NCI-H187 (cell line): ENCODE data around the gene C9orf50.
"Not testable (repeated sequence)": the region's sequence is repeated elsewhere in the genome, so short reads cannot be mapped to it uniquely, and the experiment has no call there.

Experiments used
- DNase-seq, 2 experiments: peaks; one replicate each; lab custom pipeline; 2025; lab: John Stamatoyannopoulos, UW

The C9orf50 gene

DNA sequence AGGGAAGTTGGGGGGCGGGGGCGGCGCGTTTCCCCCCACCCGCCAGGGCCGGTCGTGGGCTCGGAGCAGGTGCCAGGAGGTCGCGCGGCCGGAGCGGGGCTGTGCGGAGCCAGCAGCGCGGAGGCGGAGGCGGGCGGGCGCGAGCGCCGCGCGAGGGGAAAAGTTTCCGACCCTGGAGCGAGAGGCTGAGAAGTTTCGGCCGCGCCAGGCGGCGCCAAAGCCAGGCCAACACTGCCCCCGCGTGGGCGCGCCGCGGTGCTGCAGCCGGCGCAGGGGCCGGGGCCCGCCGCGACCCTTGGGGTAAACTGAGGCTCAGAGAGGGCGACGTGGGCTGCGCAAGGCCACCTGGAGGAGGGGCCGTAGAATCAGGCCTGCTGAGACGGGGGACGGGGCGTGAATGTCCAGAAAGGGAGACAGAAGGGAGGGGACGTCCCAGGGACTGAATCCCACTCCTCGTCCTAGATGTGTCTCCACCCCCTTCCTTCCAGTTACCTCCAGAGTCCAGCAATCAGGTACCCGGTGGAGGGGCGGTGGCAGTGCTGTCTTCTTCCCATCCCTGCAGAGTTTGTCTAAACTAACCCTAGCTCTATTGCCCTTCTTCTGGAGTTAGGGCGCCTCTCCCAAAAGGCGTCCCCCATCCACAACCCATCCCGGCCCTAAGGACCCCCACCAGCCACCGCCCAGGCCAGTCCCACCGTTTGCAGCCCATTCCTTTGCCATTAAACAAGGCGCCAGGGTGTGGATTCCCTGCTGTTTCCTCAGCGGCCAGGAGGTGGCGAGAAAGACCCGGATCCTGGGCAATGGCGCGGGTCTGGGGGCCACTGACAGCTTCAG, 10.2 kb downstream of the C9orf50 start:
- DNase-seq: no peak

- no peak for DNase-seq
Observed at GRCh38 chr9:129610213-129610472, 10.8 kb downstream of the C9orf50 start.

DNA sequence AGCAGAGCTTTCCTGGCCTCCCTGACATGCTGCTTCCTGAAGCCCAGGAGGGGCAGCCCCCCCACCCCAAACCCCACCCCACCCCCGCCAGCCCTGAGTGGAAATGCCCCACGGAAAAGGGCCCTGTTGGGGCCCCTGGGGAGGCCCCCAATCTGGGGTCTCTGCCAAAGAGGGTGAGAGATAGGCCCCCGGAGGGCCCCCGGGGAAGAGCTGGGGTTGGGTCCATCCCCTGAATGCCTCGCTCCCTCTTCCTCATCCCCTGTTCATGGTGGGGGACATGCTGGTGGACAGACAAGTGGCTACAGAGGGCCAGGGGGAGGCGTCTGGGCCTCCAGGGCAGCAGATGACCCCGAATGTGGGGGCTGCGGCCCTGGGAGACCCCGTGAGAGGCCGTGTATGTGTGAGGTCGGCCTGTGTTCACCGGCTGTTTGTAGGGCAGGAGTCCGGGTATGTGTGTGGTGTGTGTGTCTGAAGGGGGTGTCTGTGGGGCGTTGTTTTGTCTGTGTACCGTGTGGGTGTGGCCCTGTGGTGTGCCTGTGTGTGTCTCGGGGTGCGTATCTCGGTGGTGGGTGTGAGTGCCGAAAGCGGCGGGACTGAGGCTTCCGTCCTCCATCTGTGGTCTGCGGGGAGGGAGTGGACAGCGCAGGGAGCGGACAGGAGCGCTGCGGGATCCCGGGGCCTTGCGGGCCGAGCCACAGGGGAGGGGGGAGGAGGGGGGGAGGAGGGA, 11.3 kb downstream of the C9orf50 start:
- DNase-seq: no peak

DNA sequence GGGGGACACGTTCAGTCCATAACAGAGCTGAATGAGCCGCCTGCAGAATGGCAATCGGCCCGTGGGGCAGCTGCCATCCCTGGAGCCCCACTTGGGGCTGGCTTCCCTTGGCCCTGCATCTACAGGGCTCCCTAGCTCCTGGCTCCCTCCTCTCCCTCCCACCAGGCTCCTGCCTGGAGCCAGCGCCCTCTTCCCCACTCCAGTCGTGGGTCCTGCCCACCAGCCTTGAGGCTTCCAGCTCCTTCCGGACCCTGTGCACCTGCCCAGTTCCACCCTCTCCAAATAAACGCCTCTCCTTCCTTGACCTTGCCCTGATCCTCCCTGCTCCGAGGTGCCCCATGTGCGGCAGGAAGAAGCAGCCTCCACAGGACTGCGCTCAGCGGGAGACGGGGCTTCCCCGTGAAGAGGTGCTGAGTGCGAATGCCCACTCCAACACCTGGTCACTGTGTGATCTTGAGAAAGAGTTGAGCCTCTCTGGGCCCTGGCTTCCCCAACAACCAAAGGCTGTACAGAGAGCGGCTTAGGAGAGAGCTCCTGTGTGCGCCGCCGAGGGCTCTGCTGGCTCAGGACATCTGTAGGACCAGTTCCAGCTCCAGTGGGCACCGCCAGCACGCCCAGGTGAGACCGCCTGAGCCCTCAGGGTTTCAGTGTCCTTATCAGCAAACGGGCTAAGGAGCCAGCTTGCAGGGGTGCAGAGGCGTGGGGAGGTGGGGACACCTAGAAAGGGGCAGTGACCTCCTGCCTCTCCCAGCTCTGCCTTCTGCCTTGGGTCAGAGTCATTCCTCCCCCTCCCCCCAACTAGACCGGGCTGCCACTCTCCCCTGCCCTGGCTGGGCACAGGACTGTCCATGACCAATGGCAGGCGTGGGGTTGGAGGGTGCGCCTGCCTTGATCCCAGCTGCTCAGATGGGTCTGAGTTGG, 12.1 kb downstream of the C9orf50 start:
- DNase-seq: no peak

DNA sequence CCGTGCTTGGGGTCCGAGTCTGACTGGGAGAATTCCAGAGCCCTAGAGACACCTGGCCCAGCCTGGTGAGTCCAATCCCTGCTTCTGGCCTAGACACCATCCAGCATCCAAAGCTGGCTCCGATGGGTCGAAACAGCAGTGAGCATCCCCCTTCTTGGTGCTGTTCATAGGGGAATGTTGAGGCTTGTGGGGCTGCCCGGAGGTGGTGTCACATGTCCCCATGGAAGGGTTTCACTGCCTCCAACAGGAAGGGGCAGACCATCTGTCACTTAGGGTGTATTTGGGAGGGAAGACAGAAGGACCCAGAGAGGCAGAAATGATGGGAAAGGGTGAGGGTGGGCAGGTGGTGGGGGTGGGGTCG, 13.9 kb downstream of the C9orf50 start:
- DNase-seq: no peak

DNA sequence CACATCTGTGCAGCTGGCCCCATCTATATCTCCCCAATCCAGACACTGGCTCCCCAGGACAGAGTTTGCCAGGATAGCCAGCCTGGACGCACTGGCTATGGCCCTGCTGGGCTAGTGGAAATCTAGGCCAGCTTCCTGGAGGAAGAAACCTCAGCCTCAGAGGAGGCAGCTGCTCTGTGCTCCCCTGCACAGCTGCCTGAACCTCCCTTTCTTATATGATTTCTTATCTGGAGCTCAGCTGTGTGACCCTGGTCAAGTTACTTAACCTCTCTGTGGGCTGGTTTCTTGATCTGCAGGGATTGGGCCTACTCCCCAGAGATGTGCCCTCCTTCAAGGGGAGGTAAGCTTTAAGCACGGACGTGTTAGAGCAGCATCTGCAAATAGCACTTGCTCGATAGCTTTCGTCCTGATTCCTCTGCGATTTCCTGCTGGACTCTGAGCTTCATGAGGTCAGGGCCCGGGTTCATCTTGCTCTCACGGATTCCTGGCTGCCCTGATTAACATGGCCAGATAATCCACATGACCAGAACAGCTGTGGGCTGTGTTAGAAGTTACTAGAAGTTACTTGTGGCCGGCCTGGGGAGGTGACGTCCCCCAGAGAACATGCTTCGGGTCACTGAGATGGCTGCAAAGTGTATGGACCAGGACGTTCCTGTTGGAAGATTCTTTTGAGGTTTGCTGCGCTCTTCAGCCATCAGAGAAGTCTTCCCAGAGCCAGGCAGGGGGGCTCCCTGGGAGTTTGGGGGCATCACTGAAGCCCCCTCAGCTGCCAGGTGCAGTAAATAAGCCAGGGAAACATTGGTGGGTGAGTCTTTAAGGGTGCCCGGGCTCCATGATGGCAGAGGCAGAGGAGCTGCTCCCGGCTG, 14.5 kb downstream of the C9orf50 start:
- no peak for DNase-seq

- DNase-seq: no peak
Observed at GRCh38 chr9:129604766-129605163, 16.1 kb downstream of the C9orf50 start.

- DNase-seq: no peak
Observed at GRCh38 chr9:129604056-129604765, 16.7 kb downstream of the C9orf50 start.

DNA sequence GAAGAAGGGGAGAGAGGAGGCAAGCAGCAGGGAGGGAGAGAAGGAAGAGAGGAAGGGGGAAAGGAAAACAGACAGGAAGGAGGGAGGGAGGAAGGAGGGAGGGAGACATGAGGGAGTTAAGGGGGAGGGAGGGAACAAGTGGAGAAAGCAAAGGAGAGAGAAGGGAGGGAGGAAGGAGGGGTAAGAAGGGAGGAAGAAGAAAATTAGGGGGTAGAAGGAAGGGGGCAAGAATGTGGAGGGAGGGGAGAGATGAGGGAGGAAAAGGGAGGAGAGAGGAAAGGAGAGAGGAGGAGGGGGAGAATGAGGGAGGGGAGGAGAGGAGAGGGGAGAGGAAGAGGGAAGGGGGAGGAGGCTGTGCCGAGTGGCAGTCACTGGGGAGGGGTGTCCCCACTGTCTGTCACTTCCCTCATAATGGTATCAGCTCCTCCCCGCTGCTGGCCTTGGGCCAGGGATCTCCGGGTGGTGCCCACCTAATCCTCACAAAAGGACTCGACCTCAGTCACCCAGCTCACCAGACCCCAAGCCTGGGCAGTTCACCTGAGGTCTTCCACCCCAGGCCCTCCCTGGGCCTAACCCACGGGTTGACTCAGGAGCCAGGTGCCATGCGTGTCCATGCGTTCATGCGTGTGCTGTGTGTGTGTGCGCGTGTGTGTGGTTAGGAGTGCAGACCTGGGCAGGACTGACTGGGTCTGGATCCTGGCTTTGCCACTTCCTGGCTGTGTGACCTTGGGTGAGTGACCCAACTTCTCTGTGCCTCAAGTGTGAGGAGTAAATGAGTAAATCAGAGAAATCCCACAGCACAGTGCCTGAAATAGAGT, 18.1 kb downstream of the C9orf50 start:
- DNase-seq: no peak

- DNase-seq: no peak
Observed at GRCh38 chr9:129601082-129601674, 19.7 kb downstream of the C9orf50 start.

DNA sequence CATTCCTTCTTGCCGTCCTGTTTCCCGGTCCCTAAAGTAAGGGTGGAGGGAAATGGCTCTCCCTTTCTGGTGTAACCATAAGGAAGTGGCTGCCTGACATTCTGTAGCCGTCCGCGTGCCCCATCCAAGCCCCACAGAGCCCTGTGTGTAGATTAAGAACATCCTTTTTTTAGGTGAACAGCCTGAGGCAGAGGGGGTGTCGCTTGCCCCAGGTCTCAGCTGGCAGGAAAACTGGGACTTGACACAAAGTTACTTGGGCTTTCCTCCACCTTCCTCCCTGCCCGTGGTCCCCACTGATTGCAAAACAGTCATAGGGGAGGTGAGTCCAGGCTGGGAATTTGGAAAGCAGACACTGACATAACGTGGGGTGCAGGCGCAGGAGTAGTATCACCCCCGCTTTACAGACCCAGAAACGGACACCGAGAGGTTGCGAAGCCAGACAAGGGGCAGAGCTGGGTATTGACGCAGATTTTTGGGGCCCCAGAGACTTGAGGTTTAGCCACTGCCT, 22.8 kb downstream of the C9orf50 start:
- no peak for DNase-seq

GRCh38 chr9:129597355-129598088, 23.4 kb downstream of the C9orf50 start:
- DNase-seq: no peak

- no peak for DNase-seq
Observed at GRCh38 chr9:129596541-129597331, 24.2 kb downstream of the C9orf50 start.

DNA sequence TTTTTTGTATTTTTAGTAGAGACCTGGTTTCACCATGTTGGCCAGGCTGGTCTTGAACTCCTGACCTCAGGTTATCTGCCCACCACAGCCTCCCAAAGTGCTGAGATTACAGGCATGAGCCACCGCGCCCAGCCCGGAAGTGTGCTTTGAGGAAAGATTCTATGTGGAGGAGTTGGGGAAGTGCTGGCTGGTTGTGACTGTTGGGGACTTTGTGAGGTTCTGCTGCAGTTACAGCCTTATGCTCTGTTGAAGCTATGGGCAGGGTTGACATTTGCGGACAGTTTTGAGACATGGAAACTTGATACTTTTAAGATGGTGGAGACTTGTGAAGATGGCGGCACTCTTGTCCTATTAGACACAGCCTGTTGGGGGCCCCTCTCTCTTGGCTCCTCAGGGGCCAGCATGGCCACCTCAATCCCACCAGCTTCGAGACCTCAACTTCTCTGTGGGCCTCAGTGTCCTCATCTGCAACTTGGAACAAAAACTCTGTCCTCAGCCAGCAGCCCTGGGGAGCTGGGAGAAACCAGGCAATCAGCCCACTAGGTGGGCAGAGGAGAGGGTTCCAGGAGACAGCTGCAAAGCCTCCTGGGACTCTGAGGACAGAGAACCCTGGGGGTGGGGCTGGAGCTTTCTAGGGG, 24.9 kb downstream of the C9orf50 start:
- no peak for DNase-seq

- no peak for DNase-seq
Observed at GRCh38 chr9:129595311-129595741, 25.6 kb downstream of the C9orf50 start.

GRCh38 chr9:129594632-129595031, 26.3 kb downstream of the C9orf50 start:
- DNase-seq: no peak

DNA sequence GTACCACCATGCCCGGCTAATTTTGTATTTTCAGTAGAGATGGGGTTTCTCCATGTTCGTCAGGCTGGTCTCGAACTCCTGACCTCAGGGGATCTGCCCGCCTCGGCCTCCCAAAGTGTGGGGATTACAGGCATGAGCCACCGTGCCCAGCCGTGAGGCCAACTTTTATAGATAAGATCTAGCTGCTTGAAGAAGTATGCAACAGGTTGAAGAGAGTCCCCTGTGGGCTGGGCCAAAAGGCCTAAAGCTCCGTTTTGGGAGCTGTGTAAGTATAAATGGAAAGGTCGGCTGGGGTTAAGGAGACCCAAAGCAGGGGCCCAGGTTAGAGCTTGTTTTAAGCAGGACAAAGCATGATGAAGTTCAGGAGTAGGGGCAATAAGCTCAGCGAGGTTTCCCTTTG, 28.1 kb downstream of the C9orf50 start:
- DNase-seq: not testable (repeated sequence)
